Sigmoid colon (tissue), 7 donors: ENCODE data around the gene CAPZA2. TPM values are rescaled to one million over a fixed set of nuclear protein-coding genes. Genes with fewer than 3 reads are reported as not detected.
A peak's percentile ranks its signal among the peaks of the same experiment; 100 is the strongest.

Experiments
- DNase-seq: peaks from one replicate; pipeline ENCODE4 v3.0.0-alpha.2; 2019
- H3K27ac ChIP-seq, 4 donors: fragments of 200-600 bp; sonication (generic); one replicate each; pipeline ENCODE4 v1.5.1; 2016 to 2019; ENCODE audit warnings: mild to moderate bottlenecking in 1 of 4
- H3K27me3 ChIP-seq, 3 donors: fragments of 200-600 bp; sonication (generic); one replicate each; pipeline ENCODE4 v1.5.1; 2019; ENCODE audit warnings: mild to moderate bottlenecking in 1 of 3
- H3K36me3 ChIP-seq, 4 donors: fragments of 200-600 bp; sonication (generic); one replicate each; pipeline ENCODE4 v1.5.1; 2016 to 2019
- H3K4me1 ChIP-seq, 4 donors: fragments of 200-600 bp; sonication (generic); one replicate each; pipeline ENCODE4 v1.5.1; 2017 to 2019
- H3K4me3 ChIP-seq, 4 donors: fragments of 200-600 bp; sonication (generic); one replicate each; pipeline ENCODE4 v1.5.1; 2017 to 2019; ENCODE audit warnings: mild to moderate bottlenecking in 2 of 4, moderate library complexity in 1 of 4
- H3K9me3 ChIP-seq, 4 donors: fragments of 200-600 bp in 3 of 4; sonication (generic) in 3 of 4; one replicate each; pipeline versions ENCODE4 v1.5.1 to v1.6.1; 2013 to 2019
- CTCF ChIP-seq, 4 experiments: fragments of 450-650 bp in 3 of 4; fragments of 200-600 bp in 1 of 4; IDR thresholded peaks; one replicate each; pipeline ENCODE4 v1.5.1; 2016 to 2019; ENCODE audit warnings: antibody characterized with exemption in 4 of 4, mild to moderate bottlenecking in 3 of 4, moderate library complexity in 2 of 4
- EP300 ChIP-seq, 4 donors: sonication (generic); formaldehyde crosslinking; IDR thresholded peaks; one replicate each; pipeline ENCODE4 v1.6.1; 2017; ENCODE audit warnings: antibody characterized with exemption in 4 of 4
- POLR2A ChIP-seq, 2 donors: fragments of 450-650 bp; IDR thresholded peaks; one replicate each; pipeline ENCODE4 v1.6.1; 2016; ENCODE audit warnings: antibody characterized with exemption in 2 of 2, mild to moderate bottlenecking in 2 of 2, moderate library complexity in 2 of 2
- POLR2AphosphoS5 ChIP-seq, 4 donors: sonication (generic); formaldehyde crosslinking; IDR thresholded peaks; one replicate each; pipeline ENCODE4 v1.6.1; 2017; ENCODE audit warnings: antibody characterized with exemption in 4 of 4
- WGBS, 2 donors: extraction: QIAGEN DNeasy Blood & Tissue Kit; methylation state at CpG; one replicate each; pipeline ENCODE4 v1.1.7; 2013; 5-methylcytosine and 5-hydroxymethylcytosine counted together
- intact Hi-C: fragments of 100-400 bp; cut with DNase I; formaldehyde crosslinking; loops from one replicate; pipeline ENCODE4 v1.15.1; 2023
- polyA plus RNA-seq, 3 donors: library from polyadenylated mRNA; stranded (reverse); fragments of 200-250 nt; gene quantifications; one replicate each; pipeline ENCODE4 v1.2.3, GENCODE V29; 2013
- total RNA-seq, 4 donors: library from RNA; depleted of rRNA; stranded (reverse); fragments of >200 nt; gene quantifications; one replicate each; pipeline ENCODE4 v1.1.0, GENCODE V29; 2016
- donor health status: healthy with polysubstance abuse.
- donor health status: Bipolar disorder and iron deficiency.
- donor health status: healthy.

Gene CAPZA2
- total and polyA plus RNA-seq, 7 donors, result 75.3 to 242 (median 189) TPM

- Histone ChIP-seq H3K27me3 (no peaks in the 10 kb centered on the region), H3K4me1 (peaks cover 0 to 97% (median 90%) of the 10 kb centered on the region in 4 donors), H3K9me3 (no peaks in the 10 kb centered on the region), H3K4me3 (no peak overlapping the region), H3K36me3 (no peaks in the 10 kb centered on the region), H3K27ac (peak overlapping the region in 3 of 4 donors; percentile 1 to 55 (median 55))
- intact Hi-C loops, result no loop called here
- DNase-seq, result no peak
- TF ChIP-seq POLR2A (IDR thresholded peaks at IDR 0.05), result no peak
- no peak for TF ChIP-seq CTCF (IDR thresholded peaks at IDR 0.05)
- TF ChIP-seq POLR2AphosphoS5 (IDR thresholded peaks at IDR 0.05), result no peak
- no peak for TF ChIP-seq EP300 (IDR thresholded peaks at IDR 0.05)
- WGBS, 2 donors, result 83 to 86% methylated on average over 6 of the region's 6 CpGs
These were observed 8.8 kb downstream of the CAPZA2 start for GRCh38 chr7:116871061-116871700.

- H3K9me3 ChIP-seq, result no peaks in the 10 kb centered on the region
- TF ChIP-seq EP300 (IDR thresholded peaks at IDR 0.05) (no peak), CTCF (IDR thresholded peaks at IDR 0.05) (no peak), POLR2AphosphoS5 (IDR thresholded peaks at IDR 0.05) (no peak), POLR2A (IDR thresholded peaks at IDR 0.05) (no peak)
- H3K36me3 ChIP-seq, result no peaks in the 10 kb centered on the region
- H3K4me1 ChIP-seq, result peaks cover 0 to 98% (median 91%) of the 10 kb centered on the region in 4 donors
- peak overlapping the region in 2 of 4 donors; percentile 55 for H3K27ac ChIP-seq
- 30 to 53% methylated on average over 1 of the region's 1 CpG for WGBS, 2 donors
- DNase-seq, result no peak
- intact Hi-C loops, result no loop called here
- no peaks in the 10 kb centered on the region for H3K27me3 ChIP-seq
- H3K4me3 ChIP-seq, result no peak overlapping the region
These were observed 9.6 kb downstream of the CAPZA2 start for GRCh38 chr7:116872026-116872425.

- peak overlapping the region in 2 of 4 donors; percentile 55 for H3K27ac ChIP-seq
- 8 to 36% methylated on average over 1 of the region's 1 CpG for WGBS, 2 donors
- no peaks in the 10 kb centered on the region for H3K9me3 ChIP-seq
- no peak for DNase-seq
- no peaks in the 10 kb centered on the region for H3K27me3 ChIP-seq
- H3K4me3 ChIP-seq, result no peak overlapping the region
- intact Hi-C loops, result no loop called here
- peaks cover 0 to 98% (median 88%) of the 10 kb centered on the region in 4 donors for H3K4me1 ChIP-seq
- H3K36me3 ChIP-seq, result no peaks in the 10 kb centered on the region
- TF ChIP-seq EP300 (IDR thresholded peaks at IDR 0.05) (no peak), CTCF (IDR thresholded peaks at IDR 0.05) (no peak), POLR2A (IDR thresholded peaks at IDR 0.05) (no peak), POLR2AphosphoS5 (IDR thresholded peaks at IDR 0.05) (no peak)
These were observed 11.2 kb downstream of the CAPZA2 start for GRCh38 chr7:116873619-116874018.

- H3K4me3 ChIP-seq, result no peak overlapping the region
- DNase-seq, result no peak
- intact Hi-C loops, result no loop called here
- 29 to 68% methylated on average over 8 of the region's 8 CpGs for WGBS, 2 donors
- peaks cover 0 to 78% (median 66%) of the 10 kb centered on the region in 4 donors for H3K4me1 ChIP-seq
- TF ChIP-seq POLR2A (IDR thresholded peaks at IDR 0.05) (no peak), EP300 (IDR thresholded peaks at IDR 0.05) (no peak), POLR2AphosphoS5 (IDR thresholded peaks at IDR 0.05) (no peak), CTCF (IDR thresholded peaks at IDR 0.05) (no peak)
- H3K36me3 ChIP-seq, result no peaks in the 10 kb centered on the region
- H3K27me3 ChIP-seq, result no peaks in the 10 kb centered on the region
- H3K9me3 ChIP-seq, result no peaks in the 10 kb centered on the region
- peak overlapping the region in 3 of 4 donors; percentile 18 to 31 (median 24) for H3K27ac ChIP-seq
These were observed 14.5 kb downstream of the CAPZA2 start for GRCh38 chr7:116876664-116877442.
